Effector memory CD4-positive, alpha-beta T cell (primary cell): Measurements from ENCODE around the gene PPIL6.

Source experiments
- DNase-seq, 3 donors: peaks; one replicate each; pipeline ENCODE4 v3.0.0-alpha.2; 2020
- H3K27ac ChIP-seq: 2 replicates; pipeline ENCODE4 v1.7.0; 2013; ENCODE audit warnings: mild to moderate bottlenecking, low read length, moderate library complexity; ENCODE audit not compliant: insufficient read depth, poor library complexity, severe bottlenecking
- H3K27me3 ChIP-seq: replicated peaks from 2 replicates; pipeline ENCODE4 v1.7.0; 2013; ENCODE audit warnings: mild to moderate bottlenecking, low read length; ENCODE audit not compliant: insufficient read depth, control insufficient read depth, poor library complexity, severe bottlenecking
- H3K36me3 ChIP-seq: 2 replicates; pipeline ENCODE4 v1.7.0; 2013; ENCODE audit warnings: mild to moderate bottlenecking, low read length, moderate library complexity; ENCODE audit not compliant: control insufficient read depth, insufficient read depth
- H3K4me1 ChIP-seq: 2 replicates; pipeline ENCODE4 v1.7.0; 2013; ENCODE audit warnings: low read length, mild to moderate bottlenecking; ENCODE audit not compliant: control insufficient read depth, insufficient read depth, poor library complexity, severe bottlenecking
- H3K4me3 ChIP-seq: 2 replicates; pipeline ENCODE4 v1.7.0; 2013; ENCODE audit warnings: low read length, low read depth, mild to moderate bottlenecking; ENCODE audit not compliant: insufficient read depth, poor library complexity, severe bottlenecking
- H3K9me3 ChIP-seq: 2 replicates; pipeline ENCODE4 v1.7.0; 2013; ENCODE audit warnings: mild to moderate bottlenecking, low read length, moderate library complexity; ENCODE audit not compliant: control insufficient read depth

The PPIL6 gene

GRCh38 chr6:109441069-109441816 lies 815 bp upstream of the PPIL6 start:
- peak overlapping the region; percentile 73 for H3K4me3 ChIP-seq
- peak; percentile 44 to 48 (median 44) for DNase-seq
- peaks cover 23% of the 10 kb centered on the region for H3K36me3 ChIP-seq
- peak overlapping the region; percentile 94 for H3K27ac ChIP-seq
- H3K9me3 ChIP-seq = no peaks in the 10 kb centered on the region
- H3K27me3 ChIP-seq = no peaks in the 10 kb centered on the region
- peaks cover 14% of the 10 kb centered on the region for H3K4me1 ChIP-seq

- Histone ChIP-seq H3K4me3 (no peak overlapping the region), H3K36me3 (no peaks in the 10 kb centered on the region), H3K9me3 (no peaks in the 10 kb centered on the region), H3K27ac (no peak overlapping the region), H3K27me3 (no peaks in the 10 kb centered on the region), H3K4me1 (peaks cover 6% of the 10 kb centered on the region)
- no peak for DNase-seq
Measured at GRCh38 chr6:109436041-109436440, 4.4 kb downstream of the PPIL6 start.

- no peaks in the 10 kb centered on the region for H3K27me3 ChIP-seq
- H3K4me3 ChIP-seq = no peak overlapping the region
- H3K9me3 ChIP-seq = no peaks in the 10 kb centered on the region
- no peaks in the 10 kb centered on the region for H3K4me1 ChIP-seq
- H3K27ac ChIP-seq = no peak overlapping the region
- H3K36me3 ChIP-seq = no peaks in the 10 kb centered on the region
- DNase-seq = no peak
Measured at GRCh38 chr6:109434456-109434855, 6.0 kb downstream of the PPIL6 start.

- H3K36me3 ChIP-seq = no peaks in the 10 kb centered on the region
- H3K9me3 ChIP-seq = no peaks in the 10 kb centered on the region
- no peak overlapping the region for H3K27ac ChIP-seq
- DNase-seq = no peak
- no peaks in the 10 kb centered on the region for H3K27me3 ChIP-seq
- no peak overlapping the region for H3K4me3 ChIP-seq
- H3K4me1 ChIP-seq = no peaks in the 10 kb centered on the region
Measured at GRCh38 chr6:109429496-109429895, 10.9 kb downstream of the PPIL6 start.

GRCh38 chr6:109428889-109429477 lies 11.4 kb downstream of the PPIL6 start:
- Histone ChIP-seq H3K27ac (no peak overlapping the region), H3K4me3 (no peak overlapping the region), H3K4me1 (no peaks in the 10 kb centered on the region), H3K27me3 (no peaks in the 10 kb centered on the region), H3K36me3 (no peaks in the 10 kb centered on the region), H3K9me3 (no peaks in the 10 kb centered on the region)
- DNase-seq = no peak

- Histone ChIP-seq H3K9me3 (no peaks in the 10 kb centered on the region), H3K4me1 (no peaks in the 10 kb centered on the region), H3K4me3 (no peak overlapping the region), H3K36me3 (no peaks in the 10 kb centered on the region), H3K27ac (no peak overlapping the region), H3K27me3 (no peaks in the 10 kb centered on the region)
- DNase-seq = no peak
Measured at GRCh38 chr6:109424946-109425345, 15.5 kb downstream of the PPIL6 start.

GRCh38 chr6:109421184-109421583 lies 19.2 kb downstream of the PPIL6 start:
- no peaks in the 10 kb centered on the region for H3K27me3 ChIP-seq
- H3K4me1 ChIP-seq = no peaks in the 10 kb centered on the region
- no peak overlapping the region for H3K4me3 ChIP-seq
- DNase-seq = no peak
- H3K27ac ChIP-seq = no peak overlapping the region
- H3K36me3 ChIP-seq = no peaks in the 10 kb centered on the region
- H3K9me3 ChIP-seq = no peaks in the 10 kb centered on the region

- no peaks in the 10 kb centered on the region for H3K36me3 ChIP-seq
- H3K4me1 ChIP-seq = no peaks in the 10 kb centered on the region
- H3K9me3 ChIP-seq = no peaks in the 10 kb centered on the region
- no peaks in the 10 kb centered on the region for H3K27me3 ChIP-seq
- DNase-seq = no peak
- H3K27ac ChIP-seq = no peak overlapping the region
- no peak overlapping the region for H3K4me3 ChIP-seq
Measured at GRCh38 chr6:109420751-109421150, 19.7 kb downstream of the PPIL6 start.

GRCh38 chr6:109417646-109418045 lies 22.8 kb downstream of the PPIL6 start:
- DNase-seq = no peak
- no peaks in the 10 kb centered on the region for H3K4me1 ChIP-seq
- no peak overlapping the region for H3K4me3 ChIP-seq
- no peaks in the 10 kb centered on the region for H3K9me3 ChIP-seq
- H3K27me3 ChIP-seq = no peaks in the 10 kb centered on the region
- no peak overlapping the region for H3K27ac ChIP-seq
- no peaks in the 10 kb centered on the region for H3K36me3 ChIP-seq

- H3K9me3 ChIP-seq = no peaks in the 10 kb centered on the region
- H3K4me3 ChIP-seq = no peak overlapping the region
- no peaks in the 10 kb centered on the region for H3K27me3 ChIP-seq
- no peak for DNase-seq
- H3K36me3 ChIP-seq = no peaks in the 10 kb centered on the region
- no peaks in the 10 kb centered on the region for H3K4me1 ChIP-seq
- H3K27ac ChIP-seq = no peak overlapping the region
Measured at GRCh38 chr6:109411034-109411433, 29.4 kb downstream of the PPIL6 start.
